Neural crest cell (in vitro differentiated cells): ENCODE results near the gene TSTD2. TPM values are rescaled to one million over a fixed set of nuclear protein-coding genes. Genes with fewer than 3 reads are reported as not detected.

ENCODE experiments used
- DNase-seq: peaks from one replicate; pipeline ENCODE4 v3.0.0; 2021; ENCODE audit warnings: low read depth, mixed read lengths, low spot score
- H3K27ac Mint-ChIP-seq: one replicate; pipeline ENCODE4 v1.8.0; 2021; ENCODE audit warnings: mild to moderate bottlenecking, mixed read lengths; ENCODE audit not compliant: unreplicated experiment
- H3K27me3 Mint-ChIP-seq: 2 replicates; pipeline ENCODE4 v1.8.0; 2021; ENCODE audit warnings: low read depth, mild to moderate bottlenecking, mixed read lengths
- H3K36me3 Mint-ChIP-seq: 2 replicates; pipeline ENCODE4 v1.8.0; 2021; ENCODE audit warnings: low read depth, mild to moderate bottlenecking, mixed read lengths
- H3K4me1 Mint-ChIP-seq: 2 replicates; pipeline ENCODE4 v1.8.0; 2021; ENCODE audit warnings: mixed read lengths
- H3K4me3 Mint-ChIP-seq: one replicate; pipeline ENCODE4 v1.8.0; 2021; ENCODE audit warnings: mild to moderate bottlenecking, mixed read lengths
- H3K9me3 Mint-ChIP-seq: 2 replicates; pipeline ENCODE4 v1.8.0; 2021; ENCODE audit warnings: mixed read lengths
- total RNA-seq: library from RNA; stranded (reverse); gene quantifications from 2 replicates; pipeline ENCODE4 v1.2.1, GENCODE V29; 2021
- TF ChIP-seq, protein P1 (sequence below): fragments of 200-600 bp; sonication (generic); conservative IDR thresholded peaks from 2 replicates; pipeline ENCODE4 v1.5.0; 2021; ENCODE audit warnings: antibody characterized with exemption, mild to moderate bottlenecking

The TSTD2 gene
- total RNA-seq, 1 donor from 2014 or later: 24.4 TPM

DNA sequence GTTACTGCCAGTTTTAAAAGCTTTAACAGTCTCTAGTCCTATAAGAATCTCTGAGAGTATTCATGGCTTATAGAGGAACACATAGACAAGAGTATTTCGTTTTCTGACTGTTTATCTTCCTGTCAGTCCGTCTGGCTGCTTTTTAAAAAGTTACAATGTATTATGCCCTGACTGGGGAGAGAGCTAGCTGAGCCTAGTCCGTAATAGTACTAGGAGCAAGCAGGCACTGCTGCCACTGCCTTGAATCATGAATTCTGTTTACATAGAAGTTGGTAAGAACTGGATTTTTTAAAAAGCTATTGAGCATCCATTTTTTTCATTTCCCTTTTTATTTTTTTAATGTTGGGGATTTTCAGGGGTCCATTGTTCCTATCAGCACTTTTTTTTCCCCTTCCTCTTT is 37.4 kb upstream of the TSTD2 start:
- TF ChIP-seq, protein P1, sequence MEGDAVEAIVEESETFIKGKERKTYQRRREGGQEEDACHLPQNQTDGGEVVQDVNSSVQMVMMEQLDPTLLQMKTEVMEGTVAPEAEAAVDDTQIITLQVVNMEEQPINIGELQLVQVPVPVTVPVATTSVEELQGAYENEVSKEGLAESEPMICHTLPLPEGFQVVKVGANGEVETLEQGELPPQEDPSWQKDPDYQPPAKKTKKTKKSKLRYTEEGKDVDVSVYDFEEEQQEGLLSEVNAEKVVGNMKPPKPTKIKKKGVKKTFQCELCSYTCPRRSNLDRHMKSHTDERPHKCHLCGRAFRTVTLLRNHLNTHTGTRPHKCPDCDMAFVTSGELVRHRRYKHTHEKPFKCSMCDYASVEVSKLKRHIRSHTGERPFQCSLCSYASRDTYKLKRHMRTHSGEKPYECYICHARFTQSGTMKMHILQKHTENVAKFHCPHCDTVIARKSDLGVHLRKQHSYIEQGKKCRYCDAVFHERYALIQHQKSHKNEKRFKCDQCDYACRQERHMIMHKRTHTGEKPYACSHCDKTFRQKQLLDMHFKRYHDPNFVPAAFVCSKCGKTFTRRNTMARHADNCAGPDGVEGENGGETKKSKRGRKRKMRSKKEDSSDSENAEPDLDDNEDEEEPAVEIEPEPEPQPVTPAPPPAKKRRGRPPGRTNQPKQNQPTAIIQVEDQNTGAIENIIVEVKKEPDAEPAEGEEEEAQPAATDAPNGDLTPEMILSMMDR: no peak
- Mint-ChIP-seq H3K9me3 (no peaks in the 10 kb centered on the region), H3K27ac (no peak overlapping the region), H3K4me1 (no peaks in the 10 kb centered on the region), H3K4me3 (no peak overlapping the region), H3K36me3 (peaks cover 7% of the 10 kb centered on the region), H3K27me3 (no peaks in the 10 kb centered on the region)
- no peak for DNase-seq

DNA sequence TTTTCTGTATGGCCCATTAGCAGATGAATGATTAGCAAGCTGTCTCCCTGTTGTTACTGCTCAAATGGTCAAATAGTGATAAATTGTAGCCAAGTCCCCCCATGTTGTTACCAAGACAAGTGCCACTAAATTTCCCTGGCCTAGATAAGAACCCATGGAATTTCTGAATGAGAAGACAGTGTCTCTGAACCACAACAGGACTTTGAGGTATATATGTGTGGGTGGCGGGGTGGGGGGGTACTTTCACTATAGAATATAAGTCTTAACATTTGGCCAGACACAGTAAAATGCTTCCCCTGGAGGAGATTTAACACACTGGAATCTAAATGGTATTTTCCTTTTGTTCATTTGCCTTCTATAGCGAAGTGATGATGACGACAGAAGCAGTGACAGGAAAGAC is 35.3 kb upstream of the TSTD2 start:
- Mint-ChIP-seq H3K4me1 (no peaks in the 10 kb centered on the region), H3K36me3 (peaks cover 12% of the 10 kb centered on the region), H3K27me3 (no peaks in the 10 kb centered on the region), H3K4me3 (no peak overlapping the region), H3K9me3 (no peaks in the 10 kb centered on the region), H3K27ac (no peak overlapping the region)
- TF ChIP-seq, protein P1: no peak
- DNase-seq: no peak

DNA sequence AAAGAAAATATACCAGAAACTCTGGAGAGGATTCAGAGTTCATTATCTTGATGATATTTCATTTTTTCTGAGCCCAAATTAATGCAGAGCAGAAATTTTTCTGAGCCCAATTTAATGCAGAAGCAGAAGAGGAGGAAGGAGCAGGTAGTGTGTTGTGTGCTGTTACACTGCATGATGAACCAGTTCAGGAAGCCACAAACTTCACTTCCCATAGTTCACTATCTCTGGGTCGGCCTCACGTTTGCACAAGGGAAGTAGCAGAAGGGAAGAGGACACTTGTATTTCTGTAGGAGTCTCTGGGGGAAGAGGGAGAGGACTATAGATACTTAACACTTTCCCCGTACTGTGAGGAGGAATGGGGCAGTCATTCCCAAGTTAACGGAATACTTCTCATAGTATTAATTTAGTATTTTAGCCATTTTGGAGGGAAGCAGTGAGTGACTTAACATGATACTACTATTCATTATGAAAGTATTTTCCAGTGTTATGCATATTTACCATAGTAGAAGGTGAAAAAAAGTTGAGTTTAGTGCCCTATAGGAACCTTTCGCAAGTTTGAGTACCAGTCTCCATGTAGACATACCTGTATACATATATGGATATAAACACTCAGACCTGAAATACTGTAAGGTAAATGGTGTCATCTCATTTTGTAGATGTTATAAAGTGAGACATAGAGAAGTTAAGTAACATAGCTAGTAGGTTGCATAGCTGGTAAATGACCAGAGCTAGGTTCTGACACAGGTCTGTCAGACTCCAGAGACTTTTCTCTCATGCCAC is 33.9 kb upstream of the TSTD2 start:
- H3K4me3 Mint-ChIP-seq: no peak overlapping the region
- H3K27ac Mint-ChIP-seq: peak overlapping the region; percentile 85
- H3K27me3 Mint-ChIP-seq: no peaks in the 10 kb centered on the region
- H3K9me3 Mint-ChIP-seq: no peaks in the 10 kb centered on the region
- no peak for DNase-seq
- TF ChIP-seq, protein P1: no peak
- peaks cover 12% of the 10 kb centered on the region for H3K36me3 Mint-ChIP-seq
- no peaks in the 10 kb centered on the region for H3K4me1 Mint-ChIP-seq

DNA sequence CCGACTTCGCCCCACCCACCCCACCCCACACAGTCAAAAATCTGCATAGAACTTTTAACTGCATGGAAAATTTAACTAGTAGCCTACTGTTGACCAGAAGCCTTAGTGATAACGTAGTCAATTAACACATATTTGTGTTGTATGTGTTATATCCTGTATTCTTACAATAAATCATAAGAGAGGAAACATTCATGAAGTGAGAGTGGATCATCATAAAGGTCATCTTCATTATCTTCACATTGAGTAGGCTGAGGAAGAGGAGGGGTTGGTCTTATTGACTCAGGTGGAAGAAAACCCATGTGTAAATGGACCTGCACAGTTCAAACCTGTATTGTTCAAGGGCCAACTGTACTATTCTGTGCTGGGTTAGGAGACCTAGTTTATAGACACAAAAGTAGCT is 32.6 kb upstream of the TSTD2 start:
- Mint-ChIP-seq H3K9me3 (no peaks in the 10 kb centered on the region), H3K27me3 (no peaks in the 10 kb centered on the region), H3K27ac (no peak overlapping the region), H3K36me3 (peaks cover 12% of the 10 kb centered on the region), H3K4me1 (no peaks in the 10 kb centered on the region), H3K4me3 (no peak overlapping the region)
- TF ChIP-seq, protein P1: no peak
- DNase-seq: no peak

DNA sequence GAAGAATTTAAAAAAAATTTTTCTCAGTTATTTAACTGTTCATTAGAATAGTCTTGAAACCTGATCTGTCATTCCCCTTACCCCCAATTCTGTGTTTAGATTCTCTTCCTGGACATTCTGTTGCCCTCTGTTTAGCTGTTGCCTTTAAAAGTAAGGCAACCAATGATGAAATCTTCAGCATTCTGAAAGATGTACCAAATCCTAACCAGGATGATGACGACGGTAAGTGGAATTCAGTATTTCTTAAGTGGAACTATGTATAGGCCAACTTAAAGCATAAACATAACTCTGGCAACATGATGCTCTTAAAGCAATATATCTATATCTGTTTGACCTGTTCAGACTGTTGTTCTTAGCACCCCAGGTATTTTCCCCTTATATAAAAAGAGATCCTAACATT is 27.7 kb upstream of the TSTD2 start:
- H3K9me3 Mint-ChIP-seq: no peaks in the 10 kb centered on the region
- TF ChIP-seq, protein P1: no peak
- DNase-seq: no peak
- H3K27ac Mint-ChIP-seq: no peak overlapping the region
- H3K4me1 Mint-ChIP-seq: no peaks in the 10 kb centered on the region
- H3K27me3 Mint-ChIP-seq: no peaks in the 10 kb centered on the region
- H3K4me3 Mint-ChIP-seq: no peak overlapping the region
- H3K36me3 Mint-ChIP-seq: peaks cover 29% of the 10 kb centered on the region
